Left colon (tissue), 2 donors: ENCODE measurements around the gene SLC13A5. TPM values are rescaled to one million over a fixed set of nuclear protein-coding genes. Genes with fewer than 3 reads are reported as not detected.

ENCODE experiments used
- microRNA-seq, 2 donors: library from miRNA; unstranded; fragments of <30 nt; microRNA quantifications; one replicate each; pipeline versions ENCODE4 v1.1.0 to v1.2.0, GENCODE V29; 2020
- total RNA-seq, 2 donors: library from RNA; stranded (reverse); fragmentation: NEBNext Ultra II Directional; extraction: Animal tissue kit (Norgen Biotek cat#: 25700); gene quantifications; one replicate each; pipeline ENCODE4 v1.2.1, GENCODE V29; 2021
- donor health status: DM: no; HTN: no; CAD: no.
- donor health status: DM: yes; HTN: yes; CAD: no.

The SLC13A5 gene
- total RNA-seq, 2 donors from 2014 or later = not detected

Small RNA genes within 50 kb of the gene (microRNA-seq; reads per million reads assigned to microRNA genes)
- 0 reads per million in 2 donors for gene MIR4520-1
- 0 reads per million in 2 donors for gene MIR4520-2

Other genes starting within 250 kb of the SLC13A5 start
- 10 to 100 TPM; 13.7 to 19.0 TPM for gene PITPNM3, start 156.8 kb downstream of the SLC13A5 start, total RNA-seq
- gene KIAA0753, start 72.7 kb downstream of the SLC13A5 start, total RNA-seq = 10 to 100 TPM; 14.1 to 15.8 TPM
- gene TXNDC17, start 72.3 kb downstream of the SLC13A5 start, total RNA-seq = 100 to 1,000 TPM; 135 to 151 TPM
- gene MED31, start 61.8 kb downstream of the SLC13A5 start, total RNA-seq = 10 to 100 TPM in 1 of 2 donors, 1 to 10 TPM in 1; 9.2 to 11.3 TPM
- gene C17orf100, start 61.6 kb downstream of the SLC13A5 start, total RNA-seq = 1 to 10 TPM; 2.0 to 3.2 TPM
- 10 to 100 TPM; 13.0 to 34.0 TPM for gene XAF1, start 42.7 kb upstream of the SLC13A5 start, total RNA-seq
- under 1 TPM in 1 of 2 donors, not detected in 1; 0.20 TPM for gene FBXO39, start 62.8 kb upstream of the SLC13A5 start, total RNA-seq
- not detected for gene TEKT1, start 118.4 kb upstream of the SLC13A5 start, total RNA-seq